Measurements from ENCODE around the gene NUP160.

The NUP160 gene

DNA sequence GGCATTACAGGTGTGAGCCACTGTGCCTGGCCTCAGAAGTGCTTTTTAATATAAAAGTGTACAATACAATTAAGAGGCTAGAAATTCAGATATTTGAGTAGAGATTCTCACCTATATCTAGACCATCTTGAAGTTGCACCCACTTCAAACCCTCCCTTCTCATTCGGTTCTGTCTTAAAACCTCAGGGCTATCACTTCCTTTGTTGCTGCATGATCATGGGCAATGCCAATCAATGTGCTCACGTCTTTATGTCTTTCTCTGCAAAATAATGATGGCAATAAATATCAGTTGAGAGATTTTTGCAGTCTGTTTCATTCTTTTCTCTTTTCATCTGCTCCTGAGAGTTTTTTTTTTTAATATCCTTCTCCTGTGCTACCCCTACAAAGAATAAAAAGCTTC, 9.3 kb upstream of the NUP160 start:
- Histone ChIP-seq H3K27ac (no peak overlapping the region), H4K20me1 (ENCODE audit: insufficient read depth) (no peaks in the 10 kb centered on the region), H3K36me3 (ENCODE audit: insufficient read depth) (no peaks in the 10 kb centered on the region), H3K9ac (no peak overlapping the region), H3K4me2 (no peak overlapping the region), H2AFZ (ENCODE audit: low read depth) (no peak overlapping the region), H3K27me3 (ENCODE audit: insufficient read depth, low read depth) (no peaks in the 10 kb centered on the region), H3K4me3 (IDR thresholded peaks at IDR 0.05; ENCODE audit: insufficient read depth, low read depth, low read length) (no peak overlapping the region), H3K79me2 (ENCODE audit: insufficient read depth, low read depth) (no peaks in the 10 kb centered on the region), H3K4me1 (ENCODE audit: low read depth, poor library complexity, severe bottlenecking) (peaks cover 6% of the 10 kb centered on the region)
- TF ChIP-seq, protein P1, sequence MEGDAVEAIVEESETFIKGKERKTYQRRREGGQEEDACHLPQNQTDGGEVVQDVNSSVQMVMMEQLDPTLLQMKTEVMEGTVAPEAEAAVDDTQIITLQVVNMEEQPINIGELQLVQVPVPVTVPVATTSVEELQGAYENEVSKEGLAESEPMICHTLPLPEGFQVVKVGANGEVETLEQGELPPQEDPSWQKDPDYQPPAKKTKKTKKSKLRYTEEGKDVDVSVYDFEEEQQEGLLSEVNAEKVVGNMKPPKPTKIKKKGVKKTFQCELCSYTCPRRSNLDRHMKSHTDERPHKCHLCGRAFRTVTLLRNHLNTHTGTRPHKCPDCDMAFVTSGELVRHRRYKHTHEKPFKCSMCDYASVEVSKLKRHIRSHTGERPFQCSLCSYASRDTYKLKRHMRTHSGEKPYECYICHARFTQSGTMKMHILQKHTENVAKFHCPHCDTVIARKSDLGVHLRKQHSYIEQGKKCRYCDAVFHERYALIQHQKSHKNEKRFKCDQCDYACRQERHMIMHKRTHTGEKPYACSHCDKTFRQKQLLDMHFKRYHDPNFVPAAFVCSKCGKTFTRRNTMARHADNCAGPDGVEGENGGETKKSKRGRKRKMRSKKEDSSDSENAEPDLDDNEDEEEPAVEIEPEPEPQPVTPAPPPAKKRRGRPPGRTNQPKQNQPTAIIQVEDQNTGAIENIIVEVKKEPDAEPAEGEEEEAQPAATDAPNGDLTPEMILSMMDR (conservative IDR thresholded peaks at IDR 0.05; ENCODE audit: low read depth, low read length), result no peak

DNA sequence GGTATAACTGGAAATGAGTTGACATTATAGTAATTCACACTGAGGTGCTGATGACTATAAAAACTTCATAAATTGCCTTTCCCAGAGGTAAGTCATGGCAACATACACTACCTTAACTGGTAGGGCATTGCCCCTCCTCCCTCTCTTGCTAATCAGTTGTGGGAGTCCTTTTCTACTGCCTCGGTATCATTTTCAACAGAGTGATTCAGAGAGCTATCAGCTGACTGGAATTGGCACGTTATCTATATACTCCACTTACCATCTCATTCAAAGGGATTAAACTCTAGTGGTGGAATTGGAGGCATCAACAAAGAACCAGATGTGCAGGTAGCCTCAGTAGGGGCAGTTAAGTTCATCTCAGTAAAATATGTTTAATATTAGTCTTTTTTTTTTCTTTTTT, 8.0 kb upstream of the NUP160 start:
- Histone ChIP-seq H3K27me3 (ENCODE audit: insufficient read depth, low read depth) (no peaks in the 10 kb centered on the region), H3K27ac (no peak overlapping the region), H3K79me2 (ENCODE audit: insufficient read depth, low read depth) (no peaks in the 10 kb centered on the region), H3K9ac (no peak overlapping the region), H2AFZ (ENCODE audit: low read depth) (no peak overlapping the region), H3K4me1 (ENCODE audit: low read depth, poor library complexity, severe bottlenecking) (no peaks in the 10 kb centered on the region), H3K4me3 (IDR thresholded peaks at IDR 0.05; ENCODE audit: insufficient read depth, low read depth, low read length) (no peak overlapping the region), H3K4me2 (no peak overlapping the region), H4K20me1 (ENCODE audit: insufficient read depth) (no peaks in the 10 kb centered on the region), H3K36me3 (ENCODE audit: insufficient read depth) (no peaks in the 10 kb centered on the region)
- TF ChIP-seq, protein P1 (conservative IDR thresholded peaks at IDR 0.05; ENCODE audit: low read depth, low read length), result no peak

DNA sequence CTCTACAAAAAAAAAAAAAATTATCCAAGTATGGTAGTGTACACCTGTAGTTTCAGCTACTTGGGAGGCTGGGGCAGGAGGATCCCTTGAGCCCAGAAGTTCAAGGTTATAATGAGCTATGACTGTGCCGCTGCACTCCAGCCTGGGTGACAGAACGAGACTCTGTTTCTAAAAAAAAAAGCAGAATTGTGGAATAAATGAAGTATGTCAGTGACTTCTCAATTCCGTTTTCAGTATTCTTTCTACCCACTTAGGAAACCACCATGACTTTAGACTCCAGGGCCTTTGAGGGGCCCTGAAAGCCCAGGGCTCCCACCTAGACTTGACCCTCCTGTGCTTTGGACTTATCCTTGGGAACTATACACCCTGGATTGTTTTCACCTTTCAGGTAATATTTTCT, 6.5 kb upstream of the NUP160 start:
- peaks cover 7% of the 10 kb centered on the region for H3K4me1 ChIP-seq (ENCODE audit: low read depth, poor library complexity, severe bottlenecking)
- no peak overlapping the region for H2AFZ ChIP-seq (ENCODE audit: low read depth)
- no peak overlapping the region for H3K27ac ChIP-seq

DNA sequence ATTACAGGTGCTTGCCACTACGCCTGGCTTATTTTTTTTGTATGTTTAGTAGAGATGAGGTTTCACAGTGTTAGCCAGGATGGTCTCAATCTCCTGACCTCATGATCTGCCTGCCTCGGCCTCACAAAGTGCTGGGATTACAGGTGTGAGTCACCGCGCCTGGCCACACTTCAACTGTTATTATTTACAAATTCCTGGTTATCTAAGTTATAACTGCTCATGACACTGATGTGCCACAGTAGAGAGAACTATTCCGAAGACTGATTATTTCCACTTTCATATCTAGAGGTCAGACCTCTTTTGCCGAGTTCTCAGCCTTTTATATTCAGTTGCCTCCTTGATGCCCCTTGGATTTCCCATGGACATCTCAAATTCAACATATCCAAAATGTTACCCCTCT, 3.9 kb upstream of the NUP160 start:
- H3K4me3 ChIP-seq (IDR thresholded peaks at IDR 0.05; ENCODE audit: insufficient read depth, low read depth, low read length), result no peak overlapping the region
- no peak overlapping the region for H3K4me2 ChIP-seq
- H3K4me1 ChIP-seq (ENCODE audit: low read depth, poor library complexity, severe bottlenecking), result peaks cover 15% of the 10 kb centered on the region
- H2AFZ ChIP-seq (ENCODE audit: low read depth), result no peak overlapping the region
- H3K9ac ChIP-seq, result no peak overlapping the region
- H3K79me2 ChIP-seq (ENCODE audit: insufficient read depth, low read depth), result peaks cover 4% of the 10 kb centered on the region
- TF ChIP-seq, protein P1 (conservative IDR thresholded peaks at IDR 0.05; ENCODE audit: low read depth, low read length), result no peak
- H3K27ac ChIP-seq, result no peak overlapping the region
- no peaks in the 10 kb centered on the region for H4K20me1 ChIP-seq (ENCODE audit: insufficient read depth)
- H3K36me3 ChIP-seq (ENCODE audit: insufficient read depth), result no peaks in the 10 kb centered on the region
- no peaks in the 10 kb centered on the region for H3K27me3 ChIP-seq (ENCODE audit: insufficient read depth, low read depth)

More for the DNA sequence above, 6.5 kb upstream of the NUP160 start:
- H3K27me3 ChIP-seq (ENCODE audit: insufficient read depth, low read depth), result no peaks in the 10 kb centered on the region
- TF ChIP-seq, protein P1 (conservative IDR thresholded peaks at IDR 0.05; ENCODE audit: low read depth, low read length), result no peak
- no peaks in the 10 kb centered on the region for H3K79me2 ChIP-seq (ENCODE audit: insufficient read depth, low read depth)
- no peaks in the 10 kb centered on the region for H4K20me1 ChIP-seq (ENCODE audit: insufficient read depth)
- no peak overlapping the region for H3K4me2 ChIP-seq
- no peak overlapping the region for H3K9ac ChIP-seq
- H3K36me3 ChIP-seq (ENCODE audit: insufficient read depth), result no peaks in the 10 kb centered on the region
- H3K4me3 ChIP-seq (IDR thresholded peaks at IDR 0.05; ENCODE audit: insufficient read depth, low read depth, low read length), result no peak overlapping the region

All from KMS-11 (cell line).